ENCODE results near the gene RBM27.

GRCh38 chr5:146238973-146239372, 35.6 kb downstream of the RBM27 start:
- no peak for TF ChIP-seq CTCF (IDR thresholded peaks at IDR 0.05)
- TF ChIP-seq POLR2A (IDR thresholded peaks at IDR 0.05) = no peak
